ENCODE data around the gene PDE12. TPM values are rescaled to one million over a fixed set of nuclear protein-coding genes. Genes with fewer than 3 reads are reported as not detected.

PDE12 gene
- total and polyA plus RNA-seq, 8 donors, result 2.7 to 17.4 (median 3.7) TPM

DNA sequence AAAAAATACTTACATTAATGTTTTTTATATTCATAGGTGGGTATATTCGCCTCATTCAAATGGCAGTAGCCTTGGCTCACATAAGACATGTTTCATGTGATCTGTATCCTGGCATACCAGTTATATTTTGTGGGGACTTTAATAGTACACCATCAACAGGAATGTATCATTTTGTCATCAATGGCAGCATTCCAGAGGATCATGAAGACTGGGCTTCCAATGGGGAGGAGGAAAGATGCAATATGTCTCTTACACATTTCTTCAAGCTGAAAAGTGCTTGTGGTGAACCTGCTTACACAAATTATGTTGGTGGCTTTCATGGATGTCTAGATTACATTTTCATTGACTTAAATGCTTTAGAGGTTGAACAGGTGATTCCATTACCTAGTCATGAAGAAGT lies 3.5 kb downstream of the PDE12 start:
- no peak for DNase-seq
- TF ChIP-seq POLR2AphosphoS5 (IDR thresholded peaks at IDR 0.05), result no peak
- intact Hi-C loops (cut with DNase I; ENCODE audit: low total_unique reads), result no loop called here
- Histone ChIP-seq H3K27ac (no peak overlapping the region), H3K4me3 (peak overlapping the region in 1 of 4 donors; percentile 76), H3K9me3 (no peaks in the 10 kb centered on the region), H3K36me3 (peaks cover 6 to 39% (median 34%) of the 10 kb centered on the region in 4 donors), H3K27me3 (no peaks in the 10 kb centered on the region), H3K4me1 (peaks cover 16 to 58% (median 46%) of the 10 kb centered on the region in 4 donors)
- WGBS, 5 donors, result 91 to 98% (median 93%) methylated on average over 1 of the region's 1 CpG

DNA sequence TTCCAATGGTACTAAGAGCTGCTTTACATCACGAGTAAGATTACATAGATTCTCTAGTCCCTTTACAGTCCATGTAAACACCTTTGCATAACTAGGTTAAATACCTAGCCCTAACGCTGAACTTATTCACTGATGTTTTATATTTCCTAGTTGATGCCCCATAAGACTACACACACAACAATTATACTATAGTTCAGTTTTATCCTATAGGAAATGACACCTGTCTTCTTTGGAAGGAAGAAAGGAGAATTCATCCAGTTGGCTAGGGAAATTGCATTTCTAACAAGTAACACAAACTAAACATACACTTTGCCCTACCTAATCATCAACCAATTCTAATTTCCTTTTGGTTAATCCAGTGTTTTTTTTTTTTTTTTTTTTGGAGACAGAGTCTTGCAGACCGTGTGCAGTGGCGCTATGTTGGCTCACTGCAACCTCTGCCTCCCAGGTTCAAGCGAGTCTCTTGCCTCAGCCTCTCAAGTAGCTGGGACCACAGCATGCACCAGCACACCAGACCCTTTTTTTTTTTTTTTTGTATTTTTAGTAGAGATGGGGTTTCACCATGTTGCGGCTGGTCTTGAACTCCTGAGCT lies 13.9 kb downstream of the PDE12 start:
- TF ChIP-seq POLR2A (IDR thresholded peaks at IDR 0.05) (no peak), EP300 (IDR thresholded peaks at IDR 0.05) (no peak), POLR2AphosphoS5 (IDR thresholded peaks at IDR 0.05) (no peak)
- TF ChIP-seq, protein P1, sequence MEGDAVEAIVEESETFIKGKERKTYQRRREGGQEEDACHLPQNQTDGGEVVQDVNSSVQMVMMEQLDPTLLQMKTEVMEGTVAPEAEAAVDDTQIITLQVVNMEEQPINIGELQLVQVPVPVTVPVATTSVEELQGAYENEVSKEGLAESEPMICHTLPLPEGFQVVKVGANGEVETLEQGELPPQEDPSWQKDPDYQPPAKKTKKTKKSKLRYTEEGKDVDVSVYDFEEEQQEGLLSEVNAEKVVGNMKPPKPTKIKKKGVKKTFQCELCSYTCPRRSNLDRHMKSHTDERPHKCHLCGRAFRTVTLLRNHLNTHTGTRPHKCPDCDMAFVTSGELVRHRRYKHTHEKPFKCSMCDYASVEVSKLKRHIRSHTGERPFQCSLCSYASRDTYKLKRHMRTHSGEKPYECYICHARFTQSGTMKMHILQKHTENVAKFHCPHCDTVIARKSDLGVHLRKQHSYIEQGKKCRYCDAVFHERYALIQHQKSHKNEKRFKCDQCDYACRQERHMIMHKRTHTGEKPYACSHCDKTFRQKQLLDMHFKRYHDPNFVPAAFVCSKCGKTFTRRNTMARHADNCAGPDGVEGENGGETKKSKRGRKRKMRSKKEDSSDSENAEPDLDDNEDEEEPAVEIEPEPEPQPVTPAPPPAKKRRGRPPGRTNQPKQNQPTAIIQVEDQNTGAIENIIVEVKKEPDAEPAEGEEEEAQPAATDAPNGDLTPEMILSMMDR (IDR thresholded peaks at IDR 0.05), result no peak
- intact Hi-C loops (cut with DNase I; ENCODE audit: low total_unique reads), result no loop called here
- Histone ChIP-seq H3K4me3 (no peak overlapping the region), H3K27me3 (no peaks in the 10 kb centered on the region), H3K4me1 (peaks cover 0 to 34% (median 7%) of the 10 kb centered on the region in 4 donors), H3K27ac (no peak overlapping the region), H3K9me3 (no peaks in the 10 kb centered on the region), H3K36me3 (peaks cover 47 to 99% (median 96%) of the 10 kb centered on the region in 4 donors)
- 68 to 87% (median 76%) methylated on average over 5 to 6 of the region's 6 CpGs for WGBS, 5 donors
- DNase-seq, result no peak

DNA sequence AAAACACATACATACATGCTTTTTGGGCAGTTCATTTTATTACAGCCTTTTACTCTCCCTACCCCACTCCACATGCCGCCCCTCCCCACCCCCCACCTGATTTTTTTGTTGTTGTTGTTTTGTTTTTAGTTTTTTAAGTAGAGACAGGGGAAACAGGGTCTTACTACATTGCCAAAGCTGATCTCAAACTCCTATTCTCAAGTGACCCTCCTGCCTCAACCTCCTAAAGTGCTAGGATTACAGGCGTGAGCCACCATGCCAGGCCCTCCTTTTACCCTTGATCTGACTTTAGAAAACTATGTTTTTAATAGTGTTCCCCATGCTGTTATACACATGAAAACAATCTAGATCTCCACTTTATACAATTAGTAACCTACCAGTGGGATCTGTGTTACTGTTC lies 14.8 kb downstream of the PDE12 start:
- WGBS, 5 donors, result 96 to 100% (median 98%) methylated on average over 2 of the region's 2 CpGs
- intact Hi-C loops (cut with DNase I; ENCODE audit: low total_unique reads), result no loop called here
- Histone ChIP-seq H3K36me3 (peaks cover 51 to 99% (median 96%) of the 10 kb centered on the region in 4 donors), H3K4me1 (peaks cover 0 to 41% (median 9%) of the 10 kb centered on the region in 4 donors), H3K9me3 (no peaks in the 10 kb centered on the region), H3K27ac (no peak overlapping the region), H3K27me3 (no peaks in the 10 kb centered on the region), H3K4me3 (no peak overlapping the region)
- TF ChIP-seq, protein P1 (IDR thresholded peaks at IDR 0.05), result no peak
- no peak for TF ChIP-seq EP300 (IDR thresholded peaks at IDR 0.05)
- TF ChIP-seq POLR2AphosphoS5 (IDR thresholded peaks at IDR 0.05), result no peak
- TF ChIP-seq POLR2A (IDR thresholded peaks at IDR 0.05), result no peak
- DNase-seq, result no peak

DNA sequence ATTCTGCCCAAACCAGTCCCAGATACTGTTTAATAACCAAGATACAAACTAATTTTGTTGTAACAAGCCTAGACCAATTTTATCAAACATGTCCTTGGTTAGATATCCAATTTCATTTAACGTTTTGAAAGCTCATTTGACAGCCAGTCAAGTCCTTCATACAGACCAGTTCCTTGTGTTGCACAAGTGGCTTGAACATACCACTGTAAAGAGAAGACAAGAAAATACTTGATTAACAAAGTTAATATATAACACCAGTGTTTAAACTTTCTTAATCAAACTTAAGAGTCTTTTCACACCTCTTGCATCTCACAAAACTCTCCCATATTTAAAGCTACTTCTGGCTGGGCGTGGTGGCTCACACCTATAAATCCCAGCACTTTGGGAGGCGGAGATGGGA lies 16.0 kb downstream of the PDE12 start:
- no peak for DNase-seq
- intact Hi-C loops (cut with DNase I; ENCODE audit: low total_unique reads), result no loop called here
- TF ChIP-seq POLR2A (IDR thresholded peaks at IDR 0.05), result no peak
- TF ChIP-seq, protein P1 (IDR thresholded peaks at IDR 0.05), result no peak
- no peak for TF ChIP-seq EP300 (IDR thresholded peaks at IDR 0.05)
- no peak for TF ChIP-seq POLR2AphosphoS5 (IDR thresholded peaks at IDR 0.05)
- no peak overlapping the region for H3K27ac ChIP-seq
- no peak overlapping the region for H3K4me3 ChIP-seq
- no peaks in the 10 kb centered on the region for H3K9me3 ChIP-seq
- peaks cover 4 to 47% (median 12%) of the 10 kb centered on the region in 4 donors for H3K4me1 ChIP-seq
- WGBS, 5 donors, result 48 to 68% (median 63%) methylated on average over 3 of the region's 3 CpGs
- peaks cover 49 to 100% (median 93%) of the 10 kb centered on the region in 4 donors for H3K36me3 ChIP-seq
- H3K27me3 ChIP-seq, result no peaks in the 10 kb centered on the region

DNA sequence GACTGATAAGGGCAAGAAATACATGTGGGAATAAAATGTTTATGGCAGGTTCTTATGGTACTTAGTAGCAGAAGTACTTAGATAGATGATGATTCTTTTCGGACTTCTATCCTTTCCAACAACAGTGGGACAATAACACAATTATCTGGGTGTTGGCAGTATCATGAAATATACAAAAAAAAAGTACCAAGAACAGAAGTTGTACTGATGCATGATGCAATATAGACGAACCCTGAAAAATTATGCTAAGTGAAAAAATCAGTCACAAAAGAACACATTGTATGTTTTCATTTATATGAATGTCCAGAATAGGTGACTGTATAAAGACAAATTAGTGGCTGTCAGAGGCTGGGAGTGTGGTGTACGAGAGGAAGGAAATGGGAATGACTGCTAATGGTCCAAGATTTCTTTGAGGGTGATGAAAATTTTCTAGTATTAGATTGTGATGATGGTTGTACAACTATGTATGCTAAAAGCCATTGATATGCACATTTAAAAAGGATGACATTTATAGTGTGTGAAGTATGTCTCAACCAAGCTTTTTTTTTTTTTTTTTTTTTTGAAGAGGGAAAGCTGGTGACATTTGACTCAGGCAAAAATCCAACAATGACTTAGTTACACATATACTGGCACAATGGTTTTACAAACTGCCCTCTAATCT lies 20.0 kb downstream of the PDE12 start:
- 61 to 77% (median 76%) methylated on average over 3 of the region's 3 CpGs for WGBS, 5 donors
- Histone ChIP-seq H3K4me3 (no peak overlapping the region), H3K27me3 (no peaks in the 10 kb centered on the region), H3K27ac (no peak overlapping the region), H3K4me1 (peaks cover 4 to 74% (median 25%) of the 10 kb centered on the region in 4 donors), H3K36me3 (peaks cover 48 to 95% (median 94%) of the 10 kb centered on the region in 4 donors), H3K9me3 (no peaks in the 10 kb centered on the region)
- TF ChIP-seq, protein P1 (IDR thresholded peaks at IDR 0.05), result no peak
- intact Hi-C loops (cut with DNase I; ENCODE audit: low total_unique reads), result no loop called here
- DNase-seq, result no peak
